HEK293 (cell line): ENCODE measurements around the gene NTN5.

Experiments
- CTCF ChIA-PET: fragments of 350-600 bp; formaldehyde crosslinking; extraction: SDS; loops from one replicate; lab custom pipeline; 2021; ENCODE audit warnings: antibody characterized with exemption; lab: Yijun Ruan, JAX
- POLR2A ChIA-PET: fragments of 300-600 bp; formaldehyde crosslinking; extraction: SDS; loops from one replicate; lab custom pipeline; 2020; ENCODE audit warnings: antibody characterized with exemption, inconsistent platforms; lab: Yijun Ruan, JAX
- H3K27ac ChIP-seq: fragments of 200-500 bp; sonication (Bioruptor generic); 2 replicates; pipeline ENCODE4 v1.5.1; 2014; ENCODE audit warnings: low read depth, low read length, control low read depth, inconsistent platforms; ENCODE audit errors: extremely low read depth
- H3K36me3 ChIP-seq, 2 experiments: fragments of 200-500 bp in 1 of 2; sonication (Bioruptor generic) in 1 of 2; 1 replicate in 1 of 2; 2 replicates in 1 of 2; pipeline ENCODE4 v1.5.1; 2014 to 2017; ENCODE audit warnings: inconsistent platforms in 2 of 2, low read length in 2 of 2; ENCODE audit not compliant: control insufficient read depth in 2 of 2, insufficient read depth in 1 of 2
- H3K4me1 ChIP-seq: fragments of 200-500 bp; sonication (Bioruptor generic); 2 replicates; pipeline ENCODE4 v1.5.1; 2014; ENCODE audit warnings: mild to moderate bottlenecking, low read length, inconsistent platforms; ENCODE audit not compliant: control insufficient read depth, insufficient read depth
- H3K4me3 ChIP-seq: 2 replicates; pipeline ENCODE4 v1.5.1; 2011; ENCODE audit warnings: low read depth, mild to moderate bottlenecking, control low read depth, low read length, moderate library complexity
- H3K9me3 ChIP-seq: fragments of 200-500 bp; sonication (Bioruptor generic); 2 replicates; pipeline ENCODE4 v1.5.1; 2014; ENCODE audit warnings: low read depth, low read length, inconsistent platforms; ENCODE audit not compliant: control insufficient read depth, insufficient read depth
- KLF16 ChIP-seq: fragments of 450-650 bp; formaldehyde crosslinking; IDR thresholded peaks from 2 replicates; pipeline ENCODE4 v1.5.1; 2017; ENCODE audit warnings: missing biosample characterization, missing genetic modification characterization
- PRDM1 ChIP-seq: fragments of 450-650 bp; formaldehyde crosslinking; IDR thresholded peaks from 2 replicates; pipeline ENCODE4; 2016; ENCODE audit warnings: missing biosample characterization, missing genetic modification characterization
- TRIM28 ChIP-seq: IDR thresholded peaks from 2 replicates; pipeline ENCODE4 v1.6.1; 2011; ENCODE audit warnings: low read length, control low read depth, borderline replicate concordance
- WT1 ChIP-seq: fragments of 450-650 bp; formaldehyde crosslinking; IDR thresholded peaks from 2 replicates; pipeline ENCODE4 v1.5.1; 2016; ENCODE audit warnings: missing biosample characterization, missing genetic modification characterization
- YY1 ChIP-seq: fragments of 450-650 bp; formaldehyde crosslinking; IDR thresholded peaks from 2 replicates; pipeline ENCODE4 v1.5.1; 2018; ENCODE audit warnings: missing biosample characterization, missing genetic modification characterization
- ZBTB1 ChIP-seq: fragments of 450-650 bp; formaldehyde crosslinking; IDR thresholded peaks from 2 replicates; pipeline ENCODE4 v1.5.1; 2016; ENCODE audit warnings: missing biosample characterization, missing genetic modification characterization
- ZBTB17 ChIP-seq: fragments of 450-650 bp; formaldehyde crosslinking; IDR thresholded peaks from 2 replicates; pipeline ENCODE4 v1.5.1; 2016; ENCODE audit warnings: missing biosample characterization, missing genetic modification characterization
- ZEB2 ChIP-seq: fragments of 450-650 bp; formaldehyde crosslinking; IDR thresholded peaks from 2 replicates; pipeline ENCODE4 v1.5.1; 2016; ENCODE audit warnings: missing biosample characterization, missing genetic modification characterization
- ZNF335 ChIP-seq: fragments of 450-650 bp; formaldehyde crosslinking; conservative IDR thresholded peaks from 2 replicates; pipeline ENCODE4 v1.5.1; 2016; ENCODE audit warnings: missing biosample characterization, missing genetic modification characterization
- ZNF362 ChIP-seq: fragments of 450-650 bp; formaldehyde crosslinking; IDR thresholded peaks from 2 replicates; pipeline ENCODE4 v1.5.1; 2016; ENCODE audit warnings: missing biosample characterization, missing genetic modification characterization
- ZNF366 ChIP-seq: fragments of 450-650 bp; formaldehyde crosslinking; conservative IDR thresholded peaks from 2 replicates; pipeline ENCODE4 v1.5.1; 2016; ENCODE audit warnings: missing biosample characterization, missing genetic modification characterization
- ZNF404 ChIP-seq: fragments of 450-650 bp; formaldehyde crosslinking; IDR thresholded peaks from 2 replicates; pipeline ENCODE4 v1.5.1; 2017; ENCODE audit warnings: missing biosample characterization, missing genetic modification characterization
- ZNF416 ChIP-seq: fragments of 450-650 bp; formaldehyde crosslinking; IDR thresholded peaks from 2 replicates; pipeline ENCODE4 v1.5.1; 2016; ENCODE audit warnings: missing biosample characterization, missing genetic modification characterization
- ZNF501 ChIP-seq: fragments of 450-650 bp; formaldehyde crosslinking; IDR thresholded peaks from 2 replicates; pipeline ENCODE4 v1.5.1; 2016; ENCODE audit warnings: missing biosample characterization, missing genetic modification characterization
- ZNF561 ChIP-seq: fragments of 450-650 bp; IDR thresholded peaks from 2 replicates; pipeline ENCODE4 v1.5.1; 2018; ENCODE audit warnings: missing biosample characterization, missing genetic modification characterization, borderline replicate concordance
- ZNF639 ChIP-seq: fragments of 450-650 bp; formaldehyde crosslinking; IDR thresholded peaks from 2 replicates; pipeline ENCODE4 v1.5.1; 2016; ENCODE audit warnings: missing biosample characterization, missing genetic modification characterization
- ZNF792 ChIP-seq: fragments of 450-650 bp; formaldehyde crosslinking; IDR thresholded peaks from 2 replicates; pipeline ENCODE4 v1.5.1; 2016; ENCODE audit warnings: missing biosample characterization, missing genetic modification characterization
- TF ChIP-seq, protein P1 (sequence below): fragments of 450-650 bp; formaldehyde crosslinking; IDR thresholded peaks from 2 replicates; pipeline ENCODE4 v1.5.1; 2016; ENCODE audit warnings: missing biosample characterization, missing genetic modification characterization
- TF ChIP-seq, protein P2 (sequence below): fragments of 450-650 bp; formaldehyde crosslinking; IDR thresholded peaks from 2 replicates; pipeline ENCODE4 v1.5.1; 2016; ENCODE audit warnings: missing biosample characterization, missing genetic modification characterization
- TF ChIP-seq, protein P3 (sequence below): fragments of 450-650 bp; formaldehyde crosslinking; IDR thresholded peaks from 2 replicates; pipeline ENCODE4 v1.5.1; 2016; ENCODE audit warnings: missing biosample characterization, missing genetic modification characterization

NTN5 gene

DNA sequence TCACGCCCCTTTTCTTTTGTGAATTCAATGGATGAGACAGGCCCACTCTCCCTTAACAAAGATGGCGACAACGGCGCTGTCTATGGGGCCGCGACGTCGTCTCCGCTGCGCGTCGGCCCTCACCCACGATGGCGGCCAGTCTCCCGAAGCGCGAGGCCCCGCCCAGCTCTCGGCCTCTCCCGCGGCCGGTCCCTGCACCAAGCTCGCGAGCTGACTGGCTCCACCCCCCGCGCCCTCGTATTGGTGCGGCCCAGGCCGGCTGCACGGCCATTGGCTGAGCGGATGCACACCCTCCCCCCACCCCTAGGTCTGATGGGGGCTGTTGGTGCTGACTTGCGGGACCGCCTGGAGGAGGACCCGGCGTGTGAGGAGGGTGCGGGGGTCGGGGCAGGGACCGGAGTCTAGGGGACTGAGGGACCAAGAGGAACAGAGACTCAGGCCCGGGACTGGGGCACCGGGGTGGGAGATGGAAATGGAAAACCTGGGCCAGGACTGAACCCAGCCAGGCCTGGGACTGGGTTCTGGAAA, 48.7 kb downstream of the NTN5 start (continued):
- TF ChIP-seq ZNF792 (tag by site-specific recombination), result no peak
- no peak for TF ChIP-seq ZBTB1 (tag by site-specific recombination)
- TF ChIP-seq, protein P1, sequence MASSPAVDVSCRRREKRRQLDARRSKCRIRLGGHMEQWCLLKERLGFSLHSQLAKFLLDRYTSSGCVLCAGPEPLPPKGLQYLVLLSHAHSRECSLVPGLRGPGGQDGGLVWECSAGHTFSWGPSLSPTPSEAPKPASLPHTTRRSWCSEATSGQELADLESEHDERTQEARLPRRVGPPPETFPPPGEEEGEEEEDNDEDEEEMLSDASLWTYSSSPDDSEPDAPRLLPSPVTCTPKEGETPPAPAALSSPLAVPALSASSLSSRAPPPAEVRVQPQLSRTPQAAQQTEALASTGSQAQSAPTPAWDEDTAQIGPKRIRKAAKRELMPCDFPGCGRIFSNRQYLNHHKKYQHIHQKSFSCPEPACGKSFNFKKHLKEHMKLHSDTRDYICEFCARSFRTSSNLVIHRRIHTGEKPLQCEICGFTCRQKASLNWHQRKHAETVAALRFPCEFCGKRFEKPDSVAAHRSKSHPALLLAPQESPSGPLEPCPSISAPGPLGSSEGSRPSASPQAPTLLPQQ (tag by site-specific recombination), result no peak
- TF ChIP-seq ZNF416 (tag by site-specific recombination), result no peak

DNA sequence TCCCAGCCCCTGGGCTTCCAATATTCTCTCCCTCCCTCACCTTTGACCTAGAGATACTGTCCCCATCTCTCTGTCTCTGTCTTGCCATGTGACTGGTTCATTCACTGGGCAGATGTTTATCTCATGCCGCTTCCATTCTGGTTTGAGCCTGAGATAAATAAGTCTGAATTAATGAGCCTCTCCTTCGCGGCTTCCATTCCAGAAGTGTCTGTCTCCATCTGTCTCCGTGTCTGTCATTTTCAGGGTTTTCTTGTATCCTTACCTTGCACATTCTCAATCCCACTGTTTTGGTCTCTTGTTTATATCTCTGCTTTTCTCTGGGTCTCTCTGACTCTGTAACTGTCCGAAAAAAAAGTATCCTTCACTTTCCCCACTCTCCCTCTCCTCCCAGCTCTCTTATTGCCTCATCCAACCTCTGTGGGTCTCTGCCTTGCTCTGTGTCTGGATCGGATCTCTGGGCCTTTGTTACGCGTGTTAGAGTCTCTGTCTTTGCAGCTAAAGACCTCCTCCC, 49.2 kb downstream of the NTN5 start:
- Histone ChIP-seq H3K27ac (peak overlapping the region; percentile 51), H3K9me3 (no peaks in the 10 kb centered on the region), H3K4me3 (peak overlapping the region; percentile 17)
- POLR2A ChIA-PET, result interaction anchor here (0.5 to 3.3 kb wide), 11 partner anchors 8 to 268 kb away, joined by 3 to 28 read pairs (median 4); partner anchors contain the start of genes DBP and FAM83E
- TF ChIP-seq ZBTB17 (tag by site-specific recombination) (peak; percentile 93; the same call in 1 of the 2 replicates), ZNF366 (tag by site-specific recombination) (peak; percentile 59), ZNF404 (tag by site-specific recombination) (0 out of 2 replicates have a peak, but pooled peaks have one; percentile 37), ZNF501 (tag by site-specific recombination) (peak; percentile 63; the same call in 1 of the 2 replicates), TRIM28 (no peak), KLF16 (peak; percentile 59; the same call in 1 of the 2 replicates), WT1 (tag by site-specific recombination) (0 out of 2 replicates have a peak, but pooled peaks have one; percentile 34), ZNF561 (no peak), ZNF362 (tag by site-specific recombination) (peak; percentile 41; the same call in 1 of the 2 replicates), PRDM1 (tag by site-specific recombination) (peak; percentile 97), ZNF335 (tag by site-specific recombination) (peak; percentile 77), ZNF639 (tag by site-specific recombination) (0 out of 2 replicates have a peak, but pooled peaks have one; percentile 20), ZEB2 (tag by site-specific recombination) (peak; percentile 36; the same call in 1 of the 2 replicates), YY1 (tag by site-specific recombination) (no peak)
- TF ChIP-seq, protein P2, sequence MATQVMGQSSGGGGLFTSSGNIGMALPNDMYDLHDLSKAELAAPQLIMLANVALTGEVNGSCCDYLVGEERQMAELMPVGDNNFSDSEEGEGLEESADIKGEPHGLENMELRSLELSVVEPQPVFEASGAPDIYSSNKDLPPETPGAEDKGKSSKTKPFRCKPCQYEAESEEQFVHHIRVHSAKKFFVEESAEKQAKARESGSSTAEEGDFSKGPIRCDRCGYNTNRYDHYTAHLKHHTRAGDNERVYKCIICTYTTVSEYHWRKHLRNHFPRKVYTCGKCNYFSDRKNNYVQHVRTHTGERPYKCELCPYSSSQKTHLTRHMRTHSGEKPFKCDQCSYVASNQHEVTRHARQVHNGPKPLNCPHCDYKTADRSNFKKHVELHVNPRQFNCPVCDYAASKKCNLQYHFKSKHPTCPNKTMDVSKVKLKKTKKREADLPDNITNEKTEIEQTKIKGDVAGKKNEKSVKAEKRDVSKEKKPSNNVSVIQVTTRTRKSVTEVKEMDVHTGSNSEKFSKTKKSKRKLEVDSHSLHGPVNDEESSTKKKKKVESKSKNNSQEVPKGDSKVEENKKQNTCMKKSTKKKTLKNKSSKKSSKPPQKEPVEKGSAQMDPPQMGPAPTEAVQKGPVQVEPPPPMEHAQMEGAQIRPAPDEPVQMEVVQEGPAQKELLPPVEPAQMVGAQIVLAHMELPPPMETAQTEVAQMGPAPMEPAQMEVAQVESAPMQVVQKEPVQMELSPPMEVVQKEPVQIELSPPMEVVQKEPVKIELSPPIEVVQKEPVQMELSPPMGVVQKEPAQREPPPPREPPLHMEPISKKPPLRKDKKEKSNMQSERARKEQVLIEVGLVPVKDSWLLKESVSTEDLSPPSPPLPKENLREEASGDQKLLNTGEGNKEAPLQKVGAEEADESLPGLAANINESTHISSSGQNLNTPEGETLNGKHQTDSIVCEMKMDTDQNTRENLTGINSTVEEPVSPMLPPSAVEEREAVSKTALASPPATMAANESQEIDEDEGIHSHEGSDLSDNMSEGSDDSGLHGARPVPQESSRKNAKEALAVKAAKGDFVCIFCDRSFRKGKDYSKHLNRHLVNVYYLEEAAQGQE (tag by site-specific recombination), result peak; percentile 12; the same call in 1 of the 2 replicates
- TF ChIP-seq, protein P3, sequence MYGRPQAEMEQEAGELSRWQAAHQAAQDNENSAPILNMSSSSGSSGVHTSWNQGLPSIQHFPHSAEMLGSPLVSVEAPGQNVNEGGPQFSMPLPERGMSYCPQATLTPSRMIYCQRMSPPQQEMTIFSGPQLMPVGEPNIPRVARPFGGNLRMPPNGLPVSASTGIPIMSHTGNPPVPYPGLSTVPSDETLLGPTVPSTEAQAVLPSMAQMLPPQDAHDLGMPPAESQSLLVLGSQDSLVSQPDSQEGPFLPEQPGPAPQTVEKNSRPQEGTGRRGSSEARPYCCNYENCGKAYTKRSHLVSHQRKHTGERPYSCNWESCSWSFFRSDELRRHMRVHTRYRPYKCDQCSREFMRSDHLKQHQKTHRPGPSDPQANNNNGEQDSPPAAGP, result peak; percentile 42; the same call in 1 of the 2 replicates
- TF ChIP-seq, all 188 proteins: peak for 13
- CTCF ChIA-PET, result interaction anchor here (0.6 to 1.5 kb wide), 4 partner anchors 22 to 442 kb away, joined by 3 to 5 read pairs (median 4); partner anchors contain the start of gene CA11
- H3K4me1 ChIP-seq, result peaks cover 10% of the 10 kb centered on the region
- peaks cover 0 to 19% of the 10 kb centered on the region in 2 experiments; a peak in 1 of 3 replicates for H3K36me3 ChIP-seq
